ENCODE measurements around the gene NPY5R. TPM values are rescaled to one million over a fixed set of nuclear protein-coding genes. Genes with fewer than 3 reads are reported as not detected.

Gene NPY5R
- total and polyA plus RNA-seq, 2 donors (not counting 3 experiments of a cell fraction or from before 2014, with no cell fraction given): not detected

GRCh38 chr4:163385466-163385865, 41.8 kb downstream of the NPY5R start:
- Histone ChIP-seq H3K27me3 (ENCODE audit: control insufficient read depth in 2 of 2, insufficient read depth in 2 of 2, low read length in 2 of 2) (no peaks in the 10 kb centered on the region), H3K9me1 (replicated peaks; ENCODE audit: control insufficient read depth, extremely low read depth, insufficient read depth, low read length) (no peaks in the 10 kb centered on the region), H3K9me3 (replicated peaks; ENCODE audit: control insufficient read depth, insufficient read depth, low read length) (no peaks in the 10 kb centered on the region), H3K4me1 (ENCODE audit: control insufficient read depth, extremely low read depth, insufficient read depth, low read length) (no peaks in the 10 kb centered on the region), H3K36me3 (ENCODE audit: control insufficient read depth in 2 of 2, extremely low read depth in 1 of 2, insufficient read depth in 2 of 2, low read length in 2 of 2) (no peaks in the 10 kb centered on the region), H3K9ac (replicated peaks; ENCODE audit: extremely low read depth, insufficient read depth, low read length) (no peak overlapping the region), H3K4me2 (ENCODE audit: insufficient read depth, low read length) (no peak overlapping the region), H3K79me2 (ENCODE audit: control insufficient read depth, insufficient read depth, low read length) (no peaks in the 10 kb centered on the region), H2AFZ (ENCODE audit: low read depth, low read length) (no peak overlapping the region), H4K20me1 (replicated peaks; ENCODE audit: control insufficient read depth, extremely low read depth, insufficient read depth, low read length) (no peaks in the 10 kb centered on the region), H3K4me3 (replicated peaks in 1 of 3; ENCODE audit: insufficient read depth in 1 of 3, low read depth in 1 of 3, low read length in 3 of 3) (no peak overlapping the region), H3K27ac (ENCODE audit: insufficient read depth, low read depth, low read length) (no peak overlapping the region)
- CTCF ChIA-PET: no interaction called here
- intact Hi-C loops (cut with micrococcal nuclease) (no loop called here), dilution Hi-C loops (cut with MboI; ENCODE audit: extremely low pct_ligation_motif_present, low sequenced_read_pairs) (no loop called here)
- BruUV-seq (replicated peaks): no TSS peak
- TF ChIP-seq POLR2AphosphoS5 (IDR thresholded peaks at IDR 0.05; ENCODE audit: insufficient read depth, low read depth, low read length) (no peak), CTCF (IDR thresholded peaks at IDR 0.05; ENCODE audit: extremely low read depth in 1 of 2, insufficient read depth in 1 of 2, low read depth in 1 of 2, low read length in 2 of 2) (no peak), MYC (IDR thresholded peaks at IDR 0.05; ENCODE audit: low read depth, low read length) (no peak), EZH2 (IDR thresholded peaks at IDR 0.05; ENCODE audit: borderline replicate concordance, low read depth, low read length, severe bottlenecking) (no peak), MAX (IDR thresholded peaks at IDR 0.05; ENCODE audit: insufficient read depth, insufficient read length) (no peak), POLR2A (IDR thresholded peaks at IDR 0.05; ENCODE audit: low read depth, low read length) (no peak), FOS (IDR thresholded peaks at IDR 0.05; ENCODE audit: borderline replicate concordance, insufficient read depth, low read length) (no peak), JUN (IDR thresholded peaks at IDR 0.05; ENCODE audit: borderline replicate concordance, insufficient read depth, insufficient read length, low read depth) (no peak), GATA2 (IDR thresholded peaks at IDR 0.05; ENCODE audit: insufficient read depth, insufficient read length, low read depth, low read length) (no peak)
- no peak for FAIRE-seq
- no peak for DNase-seq (ENCODE audit: low read depth, low spot score)
- POLR2A ChIA-PET: no interaction called here
